Stomach (tissue), 9 donors: Measurements from ENCODE around the gene CRISPLD2. TPM values are rescaled to one million over a fixed set of nuclear protein-coding genes. Genes with fewer than 3 reads are reported as not detected.

Experiments used
- DNase-seq, 2 donors: peaks; one replicate each; pipeline versions ENCODE4 v3.0.0 to v3.0.0-alpha.2; 2013 to 2019
- H3K27ac ChIP-seq, 5 donors: fragments of 200-600 bp in 4 of 5; sonication (generic) in 4 of 5; one replicate each; pipeline ENCODE4 v1.5.1; 2013 to 2019; ENCODE audit warnings: mild to moderate bottlenecking in 1 of 5, moderate library complexity in 1 of 5
- H3K27me3 ChIP-seq, 3 donors: fragments of 200-600 bp; sonication (generic); one replicate each; pipeline ENCODE4 v1.5.1; 2017 to 2019; ENCODE audit warnings: mixed run types in 1 of 3
- H3K36me3 ChIP-seq, 4 donors: fragments of 200-600 bp; sonication (generic); 1 replicate in 3 of 4; 2 replicates in 1 of 4; pipeline ENCODE4 v1.5.1; 2016 to 2019
- H3K4me1 ChIP-seq, 4 donors: fragments of 200-600 bp; sonication (generic); one replicate each; pipeline ENCODE4 v1.5.1; 2016 to 2019
- H3K4me3 ChIP-seq, 4 donors: fragments of 200-600 bp; sonication (generic) in 3 of 4; one replicate each; pipeline ENCODE4 v1.5.1; 2016 to 2019; ENCODE audit warnings: mild to moderate bottlenecking in 1 of 4
- H3K9me3 ChIP-seq, 4 donors: fragments of 200-600 bp; sonication (generic); one replicate each; pipeline ENCODE4 v1.5.1; 2016 to 2019
- EP300 ChIP-seq: sonication (generic); formaldehyde crosslinking; IDR thresholded peaks from one replicate; pipeline ENCODE4 v1.6.1; 2017; ENCODE audit warnings: antibody characterized with exemption
- POLR2A ChIP-seq, 4 donors: fragments of 450-650 bp; IDR thresholded peaks; one replicate each; pipeline ENCODE4 v1.6.1; 2016; ENCODE audit warnings: antibody characterized with exemption in 4 of 4, control low read depth in 2 of 4, mild to moderate bottlenecking in 1 of 4, moderate library complexity in 1 of 4
- POLR2AphosphoS5 ChIP-seq, 3 donors: sonication (generic); formaldehyde crosslinking; IDR thresholded peaks; one replicate each; pipeline ENCODE4 v1.6.1; 2016; ENCODE audit warnings: antibody characterized with exemption in 3 of 3
- WGBS, 5 donors: extraction: QIAGEN DNeasy Blood & Tissue Kit in 3 of 5; methylation state at CpG; one replicate each; pipeline versions ENCODE4 v1.1.5 to v1.1.7; 2013 to 2018; 5-methylcytosine and 5-hydroxymethylcytosine counted together
- intact Hi-C: fragments of 100-400 bp; cut with DNase I; formaldehyde crosslinking; loops from one replicate; pipeline ENCODE4 v1.15.1; 2023; ENCODE audit warnings: low total_unique reads
- polyA plus RNA-seq, 3 donors: library from polyadenylated mRNA; stranded (reverse); fragments of 200-250 nt; gene quantifications; one replicate each; pipeline ENCODE4 v1.2.3, GENCODE V29; 2013
- total RNA-seq, 5 donors: library from RNA; depleted of rRNA; stranded (reverse); fragments of >200 nt; gene quantifications; one replicate each; pipeline versions ENCODE4 v1.1.0 to v1.2.3, GENCODE V29; 2014 to 2016
- TF ChIP-seq, protein P1 (sequence below), 7 experiments: fragments of 450-650 bp in 4 of 7; fragments of 200-600 bp in 3 of 7; sonication (generic) in 3 of 7; IDR thresholded peaks; one replicate each; pipeline ENCODE4 v1.5.1; 2016 to 2019; ENCODE audit warnings: antibody characterized with exemption in 7 of 7, control low read depth in 2 of 7, mild to moderate bottlenecking in 1 of 7
- donor health status: healthy with polysubstance abuse.
- donor health status: Bipolar disorder and iron deficiency.
- donor health status: healthy.

Gene CRISPLD2
- total and polyA plus RNA-seq, 8 donors = 18.3 to 242 (median 95.8) TPM

DNA sequence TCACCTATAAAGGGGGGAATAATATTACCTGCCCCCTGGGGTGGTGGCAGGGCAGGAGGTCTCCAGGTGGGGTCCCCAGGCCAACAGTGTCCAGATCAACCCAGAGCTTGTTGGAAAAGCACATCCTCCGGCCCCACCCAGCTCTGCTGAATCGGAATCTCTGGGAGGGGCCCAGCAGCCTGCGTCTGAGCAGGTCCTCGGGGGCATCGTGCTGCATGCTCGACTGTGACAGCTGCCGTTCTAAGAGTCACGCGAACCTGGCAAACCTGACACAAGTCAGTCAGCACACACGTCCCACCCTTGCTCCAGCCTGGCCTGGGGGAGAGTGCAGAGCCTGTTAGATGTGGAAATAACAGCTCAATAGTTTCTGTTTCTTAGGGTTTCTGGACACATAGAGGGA is 72.3 kb downstream of the CRISPLD2 start:
- H3K4me3 ChIP-seq = no peak overlapping the region
- peaks cover 0 to 12% (median 0%) of the 10 kb centered on the region in 4 donors for H3K4me1 ChIP-seq
- H3K9me3 ChIP-seq = no peaks in the 10 kb centered on the region
- H3K27ac ChIP-seq = peak overlapping the region in 2 of 5 donors; percentile 25 to 30
- no peak for DNase-seq
- intact Hi-C loops = no loop called here
- H3K36me3 ChIP-seq = peaks cover 33 to 99% (median 91%) of the 10 kb centered on the region in 4 donors
- TF ChIP-seq, protein P1, sequence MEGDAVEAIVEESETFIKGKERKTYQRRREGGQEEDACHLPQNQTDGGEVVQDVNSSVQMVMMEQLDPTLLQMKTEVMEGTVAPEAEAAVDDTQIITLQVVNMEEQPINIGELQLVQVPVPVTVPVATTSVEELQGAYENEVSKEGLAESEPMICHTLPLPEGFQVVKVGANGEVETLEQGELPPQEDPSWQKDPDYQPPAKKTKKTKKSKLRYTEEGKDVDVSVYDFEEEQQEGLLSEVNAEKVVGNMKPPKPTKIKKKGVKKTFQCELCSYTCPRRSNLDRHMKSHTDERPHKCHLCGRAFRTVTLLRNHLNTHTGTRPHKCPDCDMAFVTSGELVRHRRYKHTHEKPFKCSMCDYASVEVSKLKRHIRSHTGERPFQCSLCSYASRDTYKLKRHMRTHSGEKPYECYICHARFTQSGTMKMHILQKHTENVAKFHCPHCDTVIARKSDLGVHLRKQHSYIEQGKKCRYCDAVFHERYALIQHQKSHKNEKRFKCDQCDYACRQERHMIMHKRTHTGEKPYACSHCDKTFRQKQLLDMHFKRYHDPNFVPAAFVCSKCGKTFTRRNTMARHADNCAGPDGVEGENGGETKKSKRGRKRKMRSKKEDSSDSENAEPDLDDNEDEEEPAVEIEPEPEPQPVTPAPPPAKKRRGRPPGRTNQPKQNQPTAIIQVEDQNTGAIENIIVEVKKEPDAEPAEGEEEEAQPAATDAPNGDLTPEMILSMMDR (IDR thresholded peaks at IDR 0.05) = no peak
- TF ChIP-seq POLR2A (IDR thresholded peaks at IDR 0.05) (no peak), POLR2AphosphoS5 (IDR thresholded peaks at IDR 0.05) (no peak), EP300 (no peak)
- 82 to 92% (median 86%) methylated on average over 8 to 10 of the region's 10 CpGs for WGBS, 5 donors
- H3K27me3 ChIP-seq = no peaks in the 10 kb centered on the region

GRCh38 chr16:84893467-84893848 is 73.7 kb downstream of the CRISPLD2 start:
- H3K27ac ChIP-seq = peak overlapping the region in 2 of 5 donors; percentile 69 to 77
- 93 to 100% (median 97%) methylated on average over 2 to 3 of the region's 3 CpGs for WGBS, 5 donors
- intact Hi-C loops = no loop called here
- H3K27me3 ChIP-seq = no peaks in the 10 kb centered on the region
- no peaks in the 10 kb centered on the region for H3K9me3 ChIP-seq
- H3K36me3 ChIP-seq = peaks cover 29 to 99% (median 90%) of the 10 kb centered on the region in 4 donors
- TF ChIP-seq POLR2AphosphoS5 (IDR thresholded peaks at IDR 0.05) = no peak
- TF ChIP-seq, protein P1 (IDR thresholded peaks at IDR 0.05) = no peak
- no peak for TF ChIP-seq POLR2A (IDR thresholded peaks at IDR 0.05)
- TF ChIP-seq EP300 = no peak
- DNase-seq = no peak
- no peak overlapping the region for H3K4me3 ChIP-seq
- H3K4me1 ChIP-seq = peaks cover 0 to 12% (median 0%) of the 10 kb centered on the region in 4 donors

DNA sequence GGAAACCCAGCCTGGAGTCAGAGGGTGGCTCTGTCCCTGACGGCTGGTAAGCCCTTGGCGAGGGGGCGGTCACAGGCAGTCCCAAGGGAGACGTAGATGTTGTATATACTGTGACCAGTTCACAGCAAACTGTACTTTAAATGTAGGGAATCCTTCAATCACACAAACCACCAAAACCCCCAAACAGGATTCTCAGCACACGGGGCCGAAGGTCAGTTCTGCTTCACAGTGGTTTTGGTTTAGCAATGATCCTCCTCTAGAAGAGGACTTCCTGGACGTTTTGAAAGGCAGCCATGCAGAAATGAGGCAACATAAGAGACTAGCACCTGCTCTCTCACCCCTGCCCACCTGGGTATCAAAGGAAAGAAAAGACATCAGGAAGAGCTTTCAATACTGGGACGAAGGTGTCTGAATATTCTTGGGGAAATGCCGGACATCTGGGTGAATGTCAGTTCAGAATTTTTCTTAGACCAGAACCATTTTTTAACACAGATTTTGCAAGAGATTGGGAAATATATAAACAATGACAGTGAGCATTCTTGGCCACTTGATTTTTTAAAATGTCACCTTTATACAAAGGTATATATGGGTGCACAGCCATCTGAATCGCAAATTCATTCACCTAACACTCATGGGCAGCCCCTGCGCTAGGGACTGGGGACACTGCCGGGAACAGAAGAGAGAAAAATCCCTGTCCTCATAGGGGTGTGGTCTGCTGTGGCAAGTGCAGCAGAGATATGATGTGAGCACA is 74.2 kb downstream of the CRISPLD2 start:
- Histone ChIP-seq H3K9me3 (no peaks in the 10 kb centered on the region), H3K27ac (peak overlapping the region in 2 of 5 donors; percentile 69 to 77), H3K27me3 (no peaks in the 10 kb centered on the region), H3K4me3 (no peak overlapping the region), H3K36me3 (peaks cover 27 to 99% (median 90%) of the 10 kb centered on the region in 4 donors), H3K4me1 (peaks cover 0 to 12% (median 0%) of the 10 kb centered on the region in 4 donors)
- TF ChIP-seq POLR2A (IDR thresholded peaks at IDR 0.05) = no peak
- no peak for TF ChIP-seq POLR2AphosphoS5 (IDR thresholded peaks at IDR 0.05)
- TF ChIP-seq, protein P1 (IDR thresholded peaks at IDR 0.05) = no peak
- TF ChIP-seq EP300 = no peak
- WGBS, 5 donors = 77 to 91% (median 85%) methylated on average over 12 of the region's 12 CpGs
- intact Hi-C loops = no loop called here
- no peak for DNase-seq

GRCh38 chr16:84895016-84895415 is 75.2 kb downstream of the CRISPLD2 start:
- intact Hi-C loops = no loop called here
- WGBS, 5 donors = 75 to 79% (median 77%) methylated on average over 6 of the region's 6 CpGs
- Histone ChIP-seq H3K27ac (peak overlapping the region in 2 of 5 donors; percentile 69 to 77), H3K4me1 (peaks cover 0 to 12% (median 0%) of the 10 kb centered on the region in 4 donors), H3K4me3 (no peak overlapping the region), H3K36me3 (peaks cover 24 to 100% (median 90%) of the 10 kb centered on the region in 4 donors), H3K9me3 (no peaks in the 10 kb centered on the region), H3K27me3 (no peaks in the 10 kb centered on the region)
- DNase-seq = no peak
- TF ChIP-seq POLR2AphosphoS5 (IDR thresholded peaks at IDR 0.05) (no peak), POLR2A (IDR thresholded peaks at IDR 0.05) (no peak), EP300 (no peak)
- TF ChIP-seq, protein P1 (IDR thresholded peaks at IDR 0.05) = no peak
